ENCODE data around the gene IRF9. TPM values are rescaled to one million over a fixed set of nuclear protein-coding genes. Genes with fewer than 3 reads are reported as not detected.
A peak's percentile ranks its signal among the peaks of the same experiment; 100 is the strongest.

IRF9 gene
- total and polyA plus RNA-seq, 2 of the 13 experiments (the other 11 are each of a cell fraction or from before 2014, with no cell fraction given): 14.9 to 49.7 TPM

DNA sequence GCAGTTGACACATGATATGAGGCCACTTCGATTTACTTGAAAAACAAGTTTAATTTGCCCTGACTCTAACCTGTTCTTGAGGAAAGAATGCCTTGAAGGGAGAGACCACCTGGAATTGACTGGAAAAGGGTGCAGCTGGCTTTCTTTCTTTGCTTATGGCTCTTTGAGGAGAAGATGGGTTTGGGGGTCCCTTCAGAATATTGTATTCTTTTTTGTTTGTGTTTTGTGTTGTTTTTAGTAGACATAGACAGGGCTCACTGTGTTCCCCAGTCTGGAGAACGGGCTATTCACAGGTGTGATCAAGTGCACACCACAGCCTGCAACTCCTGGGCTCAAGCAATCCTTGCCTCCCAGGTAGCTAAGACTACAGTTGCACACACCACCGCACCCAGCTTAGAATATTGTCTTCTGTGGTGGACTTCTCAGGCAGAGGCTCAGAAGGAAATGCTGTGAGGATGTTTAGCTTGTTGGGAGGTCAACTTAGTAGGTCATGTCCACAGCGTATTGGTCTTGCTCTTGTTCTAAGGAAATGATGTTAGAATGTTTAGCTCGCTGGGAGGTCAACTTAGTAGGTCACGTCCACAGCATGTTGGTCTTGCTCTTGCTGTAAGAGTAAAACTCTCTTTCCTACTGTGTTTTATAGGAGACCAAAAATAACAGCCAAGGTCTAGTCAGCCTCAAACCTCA, 44.8 kb upstream of the IRF9 start (continued):
- TF ChIP-seq ZNF607 (CRISPR knock-in tag; IDR thresholded peaks at IDR 0.05; ENCODE audit: borderline replicate concordance) (peak; percentile 51; the same call in 1 of the 2 replicates), ZNF672 (CRISPR knock-in tag; IDR thresholded peaks at IDR 0.05) (no peak), FOXO4 (CRISPR knock-in tag; conservative IDR thresholded peaks at IDR 0.05) (0 out of 2 replicates have a peak, but pooled peaks have one; percentile 78), GATA4 (IDR thresholded peaks at IDR 0.05; ENCODE audit: borderline replicate concordance, low read depth) (no peak), FOXA1 (IDR thresholded peaks at IDR 0.05) (no peak), FOXA1 (CRISPR knock-in tag; IDR thresholded peaks at IDR 0.05) (no peak), CEBPB (IDR thresholded peaks at IDR 0.05; ENCODE audit: borderline replicate concordance, low read depth, low read length) (no peak), SAFB2 (CRISPR knock-in tag; IDR thresholded peaks at IDR 0.05; ENCODE audit: borderline replicate concordance, low read depth) (no peak), ZNF484 (CRISPR knock-in tag; IDR thresholded peaks at IDR 0.05; ENCODE audit: borderline replicate concordance, low read depth) (no peak), THAP7 (CRISPR knock-in tag; IDR thresholded peaks at IDR 0.05) (no peak), EP300 (IDR thresholded peaks at IDR 0.05; ENCODE audit: low read depth in 2 of 2, low read length in 2 of 2) (no peak), EP300 (CRISPR knock-in tag; IDR thresholded peaks at IDR 0.05; ENCODE audit: borderline replicate concordance) (0 out of 2 replicates have a peak, but pooled peaks have one; percentile 27), THAP8 (CRISPR knock-in tag; IDR thresholded peaks at IDR 0.05; ENCODE audit: borderline replicate concordance) (no peak), ZBTB38 (CRISPR knock-in tag; IDR thresholded peaks at IDR 0.05) (peak; percentile 39; the same call in 1 of the 2 replicates), AHDC1 (CRISPR knock-in tag; IDR thresholded peaks at IDR 0.05; ENCODE audit: borderline replicate concordance) (no peak), ZNF383 (CRISPR knock-in tag; IDR thresholded peaks at IDR 0.05; ENCODE audit: borderline replicate concordance) (no peak), GTF2F1 (IDR thresholded peaks at IDR 0.05; ENCODE audit: low read length) (no peak), SPEN (CRISPR knock-in tag; IDR thresholded peaks at IDR 0.05; ENCODE audit: low read depth) (no peak), SRY (CRISPR knock-in tag; IDR thresholded peaks at IDR 0.05) (no peak)
- TF ChIP-seq, protein P1, sequence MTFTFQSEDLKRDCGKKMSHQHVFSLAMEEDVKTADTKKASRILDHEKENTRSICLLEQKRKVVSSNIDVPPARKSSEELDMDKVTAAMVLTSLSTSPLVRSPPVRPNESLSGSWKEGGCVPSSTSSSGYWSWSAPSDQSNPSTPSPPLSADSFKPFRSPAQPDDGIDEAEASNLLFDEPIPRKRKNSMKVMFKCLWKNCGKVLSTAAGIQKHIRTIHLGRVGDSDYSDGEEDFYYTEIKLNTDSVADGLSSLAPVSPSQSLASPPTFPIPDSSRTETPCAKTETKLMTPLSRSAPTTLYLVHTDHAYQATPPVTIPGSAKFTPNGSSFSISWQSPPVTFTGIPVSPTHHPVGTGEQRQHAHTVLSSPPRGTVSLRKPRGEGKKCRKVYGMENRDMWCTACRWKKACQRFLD (CRISPR knock-in tag; IDR thresholded peaks at IDR 0.05; ENCODE audit: borderline replicate concordance): no peak

All from HepG2 (cell line).